PC-3 (cell line): ENCODE results near the gene DIP2C. TPM values are rescaled to one million over a fixed set of nuclear protein-coding genes. Genes with fewer than 3 reads are reported as not detected.

Experiments used
- ATAC-seq: fragments of 200-7000 bp; cut with Tn5 transposase; 2 replicates; pipeline ENCODE4 v1.9.1; 2020; ENCODE audit warnings: mild to moderate bottlenecking, moderate library complexity
- BruUV-seq: library from RNA; stranded (reverse); fragments of 400-500 nt; replicated peaks from 2 replicates; lab custom pipeline; 2021; lab: Mats Ljungman, UMichigan
- CTCF ChIA-PET: fragments of 300-600 bp; sonication (Branson Sonifier 250); formaldehyde crosslinking; loops from one replicate; lab custom pipeline; 2022; ENCODE audit warnings: antibody characterized with exemption; lab: Charles Lee
- POLR2A ChIA-PET: fragments of 300-600 bp; sonication (Branson Sonifier 250); formaldehyde crosslinking; loops from one replicate; lab custom pipeline; 2022; ENCODE audit warnings: antibody characterized with exemption; ENCODE audit not compliant: unreplicated experiment; lab: Charles Lee
- DNase-seq: peaks from one replicate; pipeline ENCODE4 v3.0.0-alpha.2; 2015
- H2AFZ ChIP-seq: fragments of 300-600 bp; sonication (generic); 2 replicates; pipeline ENCODE4 v1.6.0; 2016; ENCODE audit warnings: antibody characterized with exemption, low read length
- H3F3A ChIP-seq: fragments of 300-600 bp; sonication (generic); one replicate; pipeline ENCODE4 v1.6.0; 2017; ENCODE audit warnings: antibody characterized with exemption, low read length, control low read depth, mild to moderate bottlenecking; ENCODE audit not compliant: unreplicated experiment
- H3K27ac ChIP-seq: fragments of 300-600 bp; sonication (generic); 2 replicates; pipeline ENCODE4 v1.5.1; 2016; ENCODE audit warnings: mild to moderate bottlenecking, low read length
- H3K27me3 ChIP-seq: fragments of 300-600 bp; sonication (generic); 2 replicates; pipeline ENCODE4 v1.6.1; 2016; ENCODE audit warnings: low read length, mixed read lengths
- H3K36me3 ChIP-seq: fragments of 300-600 bp; sonication (generic); 2 replicates; pipeline ENCODE4 v1.6.1; 2016; ENCODE audit warnings: low read depth, mixed run types, low read length, mixed read lengths
- H3K4me1 ChIP-seq: fragments of 300-600 bp; sonication (generic); 2 replicates; pipeline ENCODE4 v1.5.1; 2016; ENCODE audit warnings: low read length; ENCODE audit not compliant: insufficient read depth
- H3K4me2 ChIP-seq: fragments of 300-600 bp; sonication (generic); 2 replicates; pipeline ENCODE4 v1.6.0; 2016; ENCODE audit warnings: low read length
- H3K4me3 ChIP-seq: fragments of 300-600 bp; sonication (generic); 2 replicates; pipeline ENCODE4 v1.5.1; 2016; ENCODE audit warnings: mild to moderate bottlenecking, low read length, mixed read lengths
- H3K79me2 ChIP-seq: fragments of 300-600 bp; sonication (generic); 2 replicates; pipeline ENCODE4 v1.6.1; 2017; ENCODE audit warnings: low read length, mixed read lengths
- H3K9ac ChIP-seq: fragments of 300-600 bp; sonication (generic); 2 replicates; pipeline ENCODE4 v1.6.0; 2016; ENCODE audit warnings: mild to moderate bottlenecking, low read length
- H3K9me2 ChIP-seq: fragments of 300-600 bp; sonication (generic); replicated peaks from 2 replicates; pipeline ENCODE4 v1.6.1; 2016; ENCODE audit warnings: mixed run types, low read length, mixed read lengths
- H3K9me3 ChIP-seq: fragments of 300-600 bp; sonication (generic); 2 replicates; pipeline ENCODE4 v1.6.1; 2016; ENCODE audit warnings: low read length, mixed read lengths
- H4K20me1 ChIP-seq: fragments of 300-600 bp; sonication (generic); 2 replicates; pipeline ENCODE4 v1.6.1; 2016; ENCODE audit warnings: low read length, mixed read lengths
- CTCF ChIP-seq: fragments of 300-600 bp; sonication (generic); conservative IDR thresholded peaks from 2 replicates; pipeline ENCODE4 v1.5.1; 2017; ENCODE audit warnings: antibody characterized with exemption, low read depth, mild to moderate bottlenecking, low read length
- EZH2 ChIP-seq: fragments of 300-600 bp; sonication (generic); IDR thresholded peaks from one replicate; pipeline ENCODE4 v1.6.1; 2017; ENCODE audit warnings: antibody characterized with exemption, mild to moderate bottlenecking, low read length; ENCODE audit not compliant: unreplicated experiment
- EZH2phosphoT487 ChIP-seq: fragments of 300-600 bp; sonication (generic); IDR thresholded peaks from 2 replicates; pipeline ENCODE4 v1.6.1; 2018; ENCODE audit warnings: mild to moderate bottlenecking, antibody characterized with exemption, low read length, borderline replicate concordance
- intact Hi-C: fragments of 100-400 bp; cut with micrococcal nuclease; formaldehyde crosslinking; loops from 2 replicates; pipeline ENCODE4 v1.9.0; 2023
- total RNA-seq: library from RNA; depleted of rRNA; stranded (reverse); fragments of >200 nt; gene quantifications from 2 replicates; pipeline ENCODE4 v1.2.3, GENCODE V29; 2014

DIP2C gene
- total RNA-seq, 1 experiment from 2014 or later = 3.1 TPM

- Histone ChIP-seq H3K36me3 (no peaks in the 10 kb centered on the region), H2AFZ (no peak overlapping the region), H3K9ac (no peak overlapping the region), H4K20me1 (no peaks in the 10 kb centered on the region), H3F3A (no peaks in the 10 kb centered on the region), H3K27me3 (peaks cover 4% of the 10 kb centered on the region; the same call in 1 of the 2 replicates), H3K9me3 (no peaks in the 10 kb centered on the region), H3K4me1 (no peaks in the 10 kb centered on the region), H3K4me2 (no peak overlapping the region), H3K79me2 (no peaks in the 10 kb centered on the region), H3K9me2 (no peaks in the 10 kb centered on the region), H3K4me3 (no peak overlapping the region), H3K27ac (no peak overlapping the region)
- no peak for ATAC-seq
- intact Hi-C loops = no loop called here
- POLR2A ChIA-PET = interaction anchor here (0.6 kb wide), 1 partner anchor 8 kb away, joined by 10 read pairs; no protein-coding TSS in a partner anchor
- CTCF ChIA-PET = no interaction called here
- no peak for DNase-seq
- BruUV-seq = no TSS peak
- no peak for TF ChIP-seq EZH2phosphoT487
- TF ChIP-seq CTCF = no peak
- no peak for TF ChIP-seq EZH2
Observed at GRCh38 chr10:727162-727790, 37.8 kb upstream of the DIP2C start.

DNA sequence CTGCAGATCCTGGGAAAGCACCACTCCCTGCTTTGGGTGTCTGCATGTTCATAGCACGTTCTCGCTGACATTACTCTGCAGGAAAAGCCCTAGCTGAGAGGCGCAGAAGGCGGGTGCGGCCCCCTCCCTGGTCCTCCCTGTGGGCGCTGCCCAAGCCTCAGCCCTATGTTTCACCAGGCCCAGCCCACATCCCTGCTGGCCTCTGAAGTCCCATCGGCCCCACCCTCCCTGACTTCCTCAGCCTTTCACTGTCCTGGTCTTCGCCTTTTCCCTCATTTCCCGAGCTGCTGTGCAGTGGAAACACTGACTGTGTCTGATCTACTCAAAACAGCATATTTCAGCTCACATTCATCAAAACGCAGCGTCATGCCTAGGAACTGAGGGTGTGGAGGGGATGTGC lies 36.3 kb upstream of the DIP2C start:
- DNase-seq (no peak), ATAC-seq (no peak)
- no peaks in the 10 kb centered on the region for H3F3A ChIP-seq
- no peaks in the 10 kb centered on the region for H3K27me3 ChIP-seq
- no peaks in the 10 kb centered on the region for H3K9me2 ChIP-seq
- H4K20me1 ChIP-seq = no peaks in the 10 kb centered on the region
- no peak overlapping the region for H3K4me3 ChIP-seq
- no peaks in the 10 kb centered on the region for H3K4me1 ChIP-seq
- POLR2A ChIA-PET = no interaction called here
- no TSS peak for BruUV-seq
- TF ChIP-seq EZH2 = no peak
- TF ChIP-seq CTCF = no peak
- no peak for TF ChIP-seq EZH2phosphoT487
- CTCF ChIA-PET = no interaction called here
- no peak overlapping the region for H3K27ac ChIP-seq
- no peaks in the 10 kb centered on the region for H3K79me2 ChIP-seq
- H3K9ac ChIP-seq = no peak overlapping the region
- intact Hi-C loops = no loop called here
- no peak overlapping the region for H2AFZ ChIP-seq
- no peaks in the 10 kb centered on the region for H3K36me3 ChIP-seq
- H3K4me2 ChIP-seq = no peak overlapping the region
- H3K9me3 ChIP-seq = no peaks in the 10 kb centered on the region

DNA sequence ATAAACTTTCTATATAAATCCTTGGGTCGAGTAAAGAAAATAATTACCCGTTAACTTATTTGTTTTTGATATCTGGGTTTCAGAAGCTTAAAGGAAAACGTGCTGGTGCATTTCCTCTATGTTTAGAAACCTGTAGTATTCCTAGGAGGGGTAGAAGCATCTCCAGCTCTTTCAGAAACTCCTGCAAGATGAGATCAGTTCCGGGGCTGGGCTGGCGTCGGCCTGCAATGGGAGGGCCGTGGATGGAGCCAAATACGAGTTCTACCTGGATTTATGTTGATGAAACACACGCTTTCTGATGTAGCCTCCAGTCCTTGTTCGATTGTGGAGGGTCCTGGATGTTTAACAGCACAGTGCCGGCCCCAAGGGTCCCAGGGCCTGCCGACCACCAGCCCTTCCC lies 35.8 kb upstream of the DIP2C start:
- H3K36me3 ChIP-seq = no peaks in the 10 kb centered on the region
- no peaks in the 10 kb centered on the region for H3K4me1 ChIP-seq
- no peaks in the 10 kb centered on the region for H3K9me3 ChIP-seq
- H3K4me2 ChIP-seq = no peak overlapping the region
- no peaks in the 10 kb centered on the region for H3K79me2 ChIP-seq
- TF ChIP-seq EZH2phosphoT487 = no peak
- TF ChIP-seq CTCF = no peak
- TF ChIP-seq EZH2 = no peak
- no peaks in the 10 kb centered on the region for H3K27me3 ChIP-seq
- H2AFZ ChIP-seq = no peak overlapping the region
- DNase-seq (no peak), ATAC-seq (no peak)
- H3F3A ChIP-seq = no peaks in the 10 kb centered on the region
- no peak overlapping the region for H3K4me3 ChIP-seq
- H4K20me1 ChIP-seq = no peaks in the 10 kb centered on the region
- ChIA-PET POLR2A (no interaction called here), CTCF (no interaction called here)
- no TSS peak for BruUV-seq
- H3K9ac ChIP-seq = no peak overlapping the region
- H3K9me2 ChIP-seq = no peaks in the 10 kb centered on the region
- intact Hi-C loops = no loop called here
- H3K27ac ChIP-seq = no peak overlapping the region
